GM10248 (cell line): ENCODE data around the gene NUP98.

Experiments used
- CTCF ChIA-PET: fragments of 300-600 bp; sonication (Branson Sonifier 250); formaldehyde crosslinking; extraction: SDS; loops from one replicate; lab custom pipeline; 2021; ENCODE audit warnings: antibody characterized with exemption; lab: Yijun Ruan, JAX
- POLR2A ChIA-PET: fragments of 350-650 bp; sonication (Branson Sonifier 250); formaldehyde crosslinking; extraction: SDS; loops from one replicate; lab custom pipeline; 2020; ENCODE audit warnings: antibody characterized with exemption; lab: Yijun Ruan, JAX
- DNase-seq: peaks from one replicate; pipeline ENCODE4 v3.0.0; 2012; ENCODE audit errors: extremely low spot score
- CTCF ChIP-seq: IDR thresholded peaks from 2 replicates; pipeline ENCODE4 v1.5.1; 2012; ENCODE audit warnings: mild to moderate bottlenecking, low read depth; ENCODE audit errors: extremely low read depth, missing control alignments, control extremely low read depth

Gene NUP98

DNA sequence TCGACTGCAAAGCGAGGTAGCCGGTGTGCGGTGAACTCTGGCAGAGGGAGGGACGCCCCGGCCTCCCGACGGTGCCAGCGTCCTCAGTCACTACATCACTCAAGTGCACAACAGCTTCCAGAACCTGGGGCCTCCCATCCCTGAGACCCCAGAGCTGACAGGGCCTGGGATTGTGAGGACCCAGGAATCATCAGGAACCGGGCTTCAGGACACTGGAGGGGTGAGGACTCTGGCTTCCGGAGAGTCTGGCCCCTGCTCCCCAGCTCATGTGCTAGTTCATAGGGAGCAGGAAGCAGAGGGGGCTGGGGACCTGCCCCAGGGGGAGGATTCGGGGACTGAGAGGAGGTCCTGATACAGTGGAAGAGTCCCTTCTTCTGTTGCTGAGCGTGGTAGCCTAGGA is 160.2 kb downstream of the NUP98 start:
- ChIA-PET POLR2A (no interaction called here), CTCF (interaction anchor here (1.1 kb wide), 1 partner anchor 12 kb away, joined by 3 read pairs; no protein-coding TSS in a partner anchor)
- TF ChIP-seq CTCF, result no peak
- DNase-seq, result no peak

DNA sequence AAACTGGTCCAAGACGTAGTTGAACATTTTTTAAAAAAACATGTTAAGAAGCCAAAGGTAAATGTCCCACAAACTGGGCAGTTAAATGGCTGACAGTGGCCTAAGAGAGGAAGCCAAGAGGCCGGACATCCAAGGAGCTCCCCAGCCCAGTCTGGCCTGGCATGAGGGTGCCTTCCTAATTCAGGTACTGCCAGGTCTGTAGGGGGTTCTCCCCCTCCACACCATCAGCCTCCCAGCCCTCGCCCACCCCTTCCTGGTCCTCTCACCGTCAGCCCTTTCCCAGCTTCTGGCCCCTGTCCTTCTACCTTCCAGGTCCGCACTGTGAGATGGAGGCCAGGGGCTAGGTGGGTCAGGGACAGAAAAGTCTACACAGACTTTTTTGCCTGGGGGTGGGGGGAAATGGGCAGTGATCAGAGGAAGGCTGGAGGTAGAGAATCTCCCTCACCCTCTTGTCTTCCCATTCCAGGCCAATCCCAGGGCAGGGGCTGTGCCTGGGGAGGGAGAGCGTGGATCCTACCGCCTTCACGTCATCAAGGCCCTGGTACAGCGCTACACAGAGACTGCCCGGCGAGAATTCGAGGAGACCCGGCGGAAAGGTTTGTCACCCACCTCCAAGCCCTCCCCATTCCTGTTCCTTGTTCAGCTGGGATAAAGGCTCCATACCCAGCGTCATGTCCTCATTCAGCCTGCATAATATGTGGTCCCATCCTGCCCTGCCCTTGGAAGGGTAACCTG is 161.5 kb downstream of the NUP98 start:
- CTCF ChIA-PET, result no interaction called here
- DNase-seq, result no peak
- POLR2A ChIA-PET, result no interaction called here
- no peak for TF ChIP-seq CTCF

DNA sequence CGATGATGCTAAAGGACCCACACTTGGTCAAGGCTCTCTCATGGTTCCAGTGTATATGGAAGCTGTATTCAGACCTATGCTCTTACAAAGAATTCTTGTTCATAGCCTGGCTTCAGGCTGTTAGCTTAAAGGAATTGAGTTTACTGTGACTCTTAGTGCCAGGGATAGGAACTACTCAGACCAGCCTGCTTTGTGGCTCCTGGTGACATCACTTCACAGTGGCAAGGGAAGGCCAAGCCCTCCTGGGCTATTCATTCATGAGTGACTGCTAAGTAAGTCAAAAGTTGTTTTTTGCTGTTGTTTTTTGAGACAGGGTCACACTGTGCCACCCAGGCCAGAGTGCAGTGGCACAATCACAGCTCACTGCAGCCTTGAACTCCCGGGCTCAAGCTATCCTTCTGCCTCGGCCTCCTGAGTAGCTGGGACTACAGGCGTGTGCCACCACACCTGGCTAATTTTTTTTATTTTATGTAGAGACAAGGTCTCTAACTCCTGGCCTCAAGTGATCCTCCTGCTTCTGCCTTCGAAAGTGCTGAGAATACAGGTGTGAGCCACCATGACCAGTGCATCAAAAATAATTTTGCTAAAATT is 165.2 kb downstream of the NUP98 start:
- CTCF ChIA-PET, result interaction anchor here (2.3 kb wide), 1 partner anchor 22 kb away, joined by 8 read pairs; no protein-coding TSS in a partner anchor
- no peak for DNase-seq
- TF ChIP-seq CTCF, result no peak
- POLR2A ChIA-PET, result no interaction called here

- TF ChIP-seq CTCF, result no peak
- POLR2A ChIA-PET, result no interaction called here
- CTCF ChIA-PET, result interaction anchor here (1.0 to 2.3 kb wide), 2 partner anchors 13 to 21 kb away, joined by 3 to 8 read pairs; no protein-coding TSS in a partner anchor
- DNase-seq, result no peak
Observed at GRCh38 chr11:3631331-3631730, 166.0 kb downstream of the NUP98 start.

DNA sequence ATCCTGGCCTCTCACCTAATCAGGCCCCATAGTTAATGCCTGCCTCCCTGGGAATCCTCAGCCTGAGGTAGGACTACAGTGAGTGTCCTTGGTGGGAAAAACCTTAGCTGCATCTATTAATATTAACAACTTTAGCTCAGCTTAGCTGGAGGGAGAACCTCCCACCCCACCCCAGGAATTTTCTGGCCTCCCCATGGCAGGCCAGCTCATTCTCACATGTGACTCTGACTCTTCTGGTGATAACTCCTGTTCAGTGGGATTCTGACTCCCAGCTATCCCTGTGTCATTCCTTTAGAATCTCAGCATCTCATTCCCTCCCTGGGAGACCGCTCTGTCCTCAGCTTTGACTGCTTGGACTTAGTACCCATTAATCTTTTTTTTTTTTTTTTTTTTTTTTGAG is 170.1 kb downstream of the NUP98 start:
- ChIA-PET POLR2A (no interaction called here), CTCF (interaction anchor here (1.1 to 1.9 kb wide), 4 partner anchors 13 to 498 kb away, joined by 3 to 5 read pairs (median 4); no protein-coding TSS in a partner anchor)
- no peak for DNase-seq
- no peak for TF ChIP-seq CTCF

DNA sequence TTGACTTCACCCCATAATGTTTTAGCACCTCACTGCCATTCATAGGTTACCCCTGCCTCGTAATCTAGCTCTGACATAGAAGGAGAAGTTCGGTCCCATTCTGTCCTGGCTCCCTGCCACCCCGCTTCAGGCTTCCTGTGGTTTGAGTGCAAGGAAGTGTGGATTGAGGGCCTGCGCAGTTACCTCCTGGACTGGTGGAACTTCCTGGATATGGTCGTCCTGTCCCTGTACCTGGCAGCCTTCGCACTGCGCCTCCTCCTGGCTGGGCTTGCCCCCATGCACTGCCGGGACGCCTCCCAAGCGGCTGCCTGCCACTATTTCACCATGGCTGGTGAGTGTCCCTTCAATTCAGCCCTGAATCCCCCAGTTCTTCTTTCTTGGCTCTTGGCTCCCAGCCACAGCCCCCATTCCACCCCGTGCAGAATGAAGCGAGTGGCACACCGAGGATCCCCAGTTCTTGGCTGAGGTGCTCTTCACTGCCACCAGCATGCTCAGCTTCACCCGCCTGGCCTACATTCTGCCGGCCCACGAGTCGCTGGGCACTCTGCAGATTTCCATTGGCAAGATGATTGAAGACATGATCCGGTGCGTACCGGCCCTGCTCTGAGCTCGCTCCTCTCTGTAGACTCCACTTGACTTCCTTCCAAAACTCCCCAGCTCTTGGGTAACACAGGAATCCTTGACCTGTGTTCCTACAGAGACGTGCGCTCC is 170.9 kb downstream of the NUP98 start:
- TF ChIP-seq CTCF, result no peak
- no peak for DNase-seq
- POLR2A ChIA-PET, result no interaction called here
- CTCF ChIA-PET, result interaction anchor here (0.9 to 1.9 kb wide), 5 partner anchors 12 to 499 kb away, joined by 3 to 5 read pairs (median 3); no protein-coding TSS in a partner anchor
